T-helper 1 cell treated with Interleukin-12 subunit alpha and Interleukin-12 subunit beta and Interleukin-4 antibody, amounts not matched to agents 30 μg/mL and 1 μg/mL, for 36 hours (primary cell): ENCODE measurements around the gene CMTM7.
"Not testable (repeated sequence)": the region's sequence is repeated elsewhere in the genome, so short reads cannot be mapped to it uniquely, and the experiment has no call there.

Experiments used
- H3K27ac Mint-ChIP-seq: one replicate; pipeline ENCODE4 v1.8.0; 2021; ENCODE audit warnings: mild to moderate bottlenecking, mixed read lengths
- H3K27me3 Mint-ChIP-seq: one replicate; pipeline ENCODE4 v1.8.0; 2021; ENCODE audit warnings: low read depth, mixed read lengths
- H3K36me3 Mint-ChIP-seq: one replicate; pipeline ENCODE4 v1.8.0; 2021; ENCODE audit warnings: low read depth, mixed read lengths
- H3K4me1 Mint-ChIP-seq: one replicate; pipeline ENCODE4 v1.8.0; 2021; ENCODE audit warnings: low read depth, mixed read lengths
- H3K4me3 Mint-ChIP-seq: one replicate; pipeline ENCODE4 v1.8.0; 2021; ENCODE audit warnings: mild to moderate bottlenecking, moderate library complexity, mixed read lengths
- H3K9me3 Mint-ChIP-seq: one replicate; pipeline ENCODE4 v1.8.0; 2021; ENCODE audit warnings: mixed read lengths

CMTM7 gene

DNA sequence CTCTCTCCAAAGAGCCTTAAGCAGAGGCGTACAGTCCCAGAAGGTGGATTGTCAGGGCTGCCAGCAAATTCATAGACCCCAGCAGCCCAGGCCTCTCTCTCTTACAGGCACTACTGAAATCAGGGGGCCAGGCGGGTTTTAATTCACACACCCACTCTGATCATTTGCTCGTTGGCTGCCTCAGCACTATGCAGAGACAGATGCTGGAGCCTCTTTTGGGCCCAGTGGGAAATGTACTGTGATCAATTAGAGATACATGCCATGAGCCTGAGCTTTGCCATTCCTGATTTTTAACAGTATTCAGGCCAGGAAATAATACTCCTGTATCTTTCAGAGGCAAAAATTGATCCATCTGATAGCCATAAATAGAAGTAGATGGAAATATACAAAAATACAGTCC lies 58.0 kb downstream of the CMTM7 start:
- H3K9me3 Mint-ChIP-seq, result no peaks in the 10 kb centered on the region
- H3K27ac Mint-ChIP-seq, result no peak overlapping the region
- peaks cover 23% of the 10 kb centered on the region for H3K4me1 Mint-ChIP-seq
- peaks cover 52% of the 10 kb centered on the region for H3K36me3 Mint-ChIP-seq
- H3K4me3 Mint-ChIP-seq, result no peak overlapping the region
- H3K27me3 Mint-ChIP-seq, result no peaks in the 10 kb centered on the region

DNA sequence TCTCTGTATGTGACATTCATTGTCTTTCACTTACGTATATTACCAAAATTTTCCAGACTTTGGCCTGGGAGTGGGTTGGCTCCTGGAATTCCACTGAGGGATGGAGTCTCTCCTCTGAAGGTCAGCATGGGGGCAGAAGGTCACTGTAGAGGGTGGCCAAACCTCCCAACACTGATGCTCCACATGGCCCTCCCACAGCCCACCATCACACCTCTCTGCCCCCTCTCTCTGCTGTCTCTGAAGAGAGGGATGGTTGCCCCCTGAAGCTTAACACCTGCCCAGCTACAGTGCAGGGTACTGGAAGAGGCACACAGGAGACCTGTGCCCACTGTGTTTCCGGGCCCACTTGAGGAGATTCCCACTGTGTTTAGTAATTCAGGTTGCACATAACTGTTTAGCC lies 58.8 kb downstream of the CMTM7 start:
- Mint-ChIP-seq H3K4me3 (no peak overlapping the region), H3K27ac (no peak overlapping the region), H3K4me1 (peaks cover 28% of the 10 kb centered on the region), H3K9me3 (no peaks in the 10 kb centered on the region), H3K27me3 (no peaks in the 10 kb centered on the region), H3K36me3 (peaks cover 53% of the 10 kb centered on the region)

GRCh38 chr3:32450992-32451659 lies 59.5 kb downstream of the CMTM7 start:
- Mint-ChIP-seq H3K27me3 (no peaks in the 10 kb centered on the region), H3K4me3 (no peak overlapping the region), H3K4me1 (peaks cover 34% of the 10 kb centered on the region), H3K9me3 (no peaks in the 10 kb centered on the region), H3K27ac (no peak overlapping the region), H3K36me3 (peaks cover 52% of the 10 kb centered on the region)

DNA sequence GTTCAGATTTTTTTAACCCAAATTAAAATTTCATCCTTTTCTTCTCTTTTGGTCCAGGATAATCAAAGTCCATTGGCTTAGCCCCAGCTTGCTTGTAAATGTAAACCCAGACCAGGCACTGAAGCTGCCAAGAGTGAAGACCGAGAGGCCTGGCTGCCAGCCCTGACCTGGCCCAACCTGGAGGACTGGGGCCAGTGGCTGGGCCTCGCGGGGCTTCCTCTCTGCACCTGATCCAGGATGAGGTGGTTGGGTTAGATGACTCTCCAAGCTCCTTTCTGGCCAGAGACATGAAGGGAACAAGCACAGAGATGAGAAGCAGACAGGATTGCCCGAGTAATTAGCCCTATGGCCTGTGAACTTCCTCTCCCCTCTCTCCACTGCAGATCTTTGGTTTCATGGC lies 60.4 kb downstream of the CMTM7 start:
- peaks cover 33% of the 10 kb centered on the region for H3K4me1 Mint-ChIP-seq
- H3K27ac Mint-ChIP-seq, result no peak overlapping the region
- peaks cover 45% of the 10 kb centered on the region for H3K36me3 Mint-ChIP-seq

DNA sequence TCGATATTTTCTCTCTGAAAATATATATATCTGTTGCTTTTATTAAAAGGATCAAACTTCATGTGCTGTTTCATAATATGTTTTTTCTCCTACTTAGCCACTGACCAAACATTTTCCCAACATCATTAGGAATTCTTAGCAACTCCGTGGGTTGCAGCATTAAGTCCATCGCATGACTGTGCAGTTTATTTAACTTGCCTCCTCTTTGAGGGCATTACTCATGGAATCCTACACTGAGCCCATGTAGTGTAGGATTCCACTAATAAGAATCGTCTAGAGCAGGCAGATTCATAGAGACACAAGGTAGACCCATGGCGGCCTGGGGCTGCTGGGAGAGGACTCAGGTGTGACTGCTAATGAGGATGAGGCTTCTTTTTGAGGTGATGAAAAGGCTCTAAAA lies 61.7 kb downstream of the CMTM7 start:
- Mint-ChIP-seq H3K27me3 (no peaks in the 10 kb centered on the region), H3K27ac (no peak overlapping the region), H3K9me3 (no peaks in the 10 kb centered on the region), H3K4me3 (no peak overlapping the region), H3K4me1 (peaks cover 32% of the 10 kb centered on the region), H3K36me3 (peaks cover 38% of the 10 kb centered on the region)

More for the DNA sequence above, 60.4 kb downstream of the CMTM7 start:
- Mint-ChIP-seq H3K4me3 (no peak overlapping the region), H3K9me3 (no peaks in the 10 kb centered on the region), H3K27me3 (no peaks in the 10 kb centered on the region)

DNA sequence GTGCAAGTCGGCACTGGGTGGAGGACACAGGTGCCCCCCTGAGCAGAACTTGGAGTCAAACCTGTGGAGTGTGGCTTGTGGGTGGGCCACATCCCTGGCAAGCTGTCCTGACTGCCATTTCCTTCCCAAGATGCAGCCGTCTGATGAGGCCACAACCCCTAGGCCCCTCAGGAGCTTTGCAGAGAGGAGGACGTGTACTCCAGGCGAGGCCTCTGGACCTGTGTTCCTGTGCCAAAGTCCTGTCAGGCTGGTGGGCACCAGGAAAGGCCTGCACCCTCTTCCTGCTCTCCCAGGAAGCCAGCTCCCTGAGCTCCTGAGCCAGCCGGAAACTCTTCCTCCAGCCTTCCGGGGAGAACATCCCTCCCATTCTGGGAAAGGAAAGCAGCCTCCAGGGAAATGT lies 62.5 kb downstream of the CMTM7 start:
- peaks cover 30% of the 10 kb centered on the region for H3K4me1 Mint-ChIP-seq
- no peak overlapping the region for H3K4me3 Mint-ChIP-seq
- no peaks in the 10 kb centered on the region for H3K9me3 Mint-ChIP-seq
- peaks cover 36% of the 10 kb centered on the region for H3K36me3 Mint-ChIP-seq
- H3K27me3 Mint-ChIP-seq, result no peaks in the 10 kb centered on the region
- no peak overlapping the region for H3K27ac Mint-ChIP-seq

- Mint-ChIP-seq H3K27ac (peak overlapping the region; percentile 12), H3K36me3 (peaks cover 32% of the 10 kb centered on the region), H3K9me3 (no peaks in the 10 kb centered on the region), H3K4me1 (peaks cover 36% of the 10 kb centered on the region), H3K27me3 (no peaks in the 10 kb centered on the region), H3K4me3 (no peak overlapping the region)
These were observed 63.3 kb downstream of the CMTM7 start for GRCh38 chr3:32454731-32455608.

DNA sequence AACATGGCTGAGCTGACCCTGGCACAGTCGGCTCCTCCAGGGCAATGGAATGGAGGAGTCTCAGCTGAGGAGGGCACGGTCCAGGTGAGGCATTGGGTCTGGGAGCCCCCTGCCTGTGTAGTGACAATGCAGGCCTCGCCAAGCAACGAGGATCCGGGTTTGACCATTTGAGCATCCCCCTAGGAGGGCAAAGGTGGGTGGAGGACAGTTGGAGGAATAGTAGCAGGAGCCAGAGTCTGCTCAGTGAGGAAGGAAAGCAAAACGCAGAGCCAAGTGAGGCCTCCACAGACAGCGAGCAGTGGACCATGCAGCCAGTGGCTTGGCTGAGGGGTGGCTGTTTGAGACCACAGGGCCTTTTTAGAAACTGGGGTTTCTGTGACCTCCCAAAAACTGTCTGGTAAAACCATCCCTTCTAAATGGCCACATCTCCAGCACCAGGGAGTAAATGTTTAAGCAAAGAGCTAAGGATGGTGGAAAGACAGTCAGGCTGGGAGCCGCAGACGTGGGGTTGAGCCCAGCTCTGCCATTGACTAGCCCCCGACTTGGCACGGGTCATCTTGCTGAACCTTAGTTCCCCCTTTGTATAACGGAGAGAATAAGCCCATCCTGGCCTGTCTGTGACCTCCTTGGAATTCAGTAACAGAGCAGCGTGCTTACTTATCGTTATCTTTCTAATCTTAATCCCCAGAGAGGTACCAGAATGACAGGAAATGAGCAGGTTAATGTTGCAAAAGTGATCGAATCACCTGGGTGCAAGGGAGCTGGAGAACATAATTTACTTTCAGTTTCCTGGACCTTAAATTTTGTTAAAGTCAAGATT lies 64.2 kb downstream of the CMTM7 start:
- no peak overlapping the region for H3K4me3 Mint-ChIP-seq
- H3K4me1 Mint-ChIP-seq, result peaks cover 45% of the 10 kb centered on the region
- no peaks in the 10 kb centered on the region for H3K27me3 Mint-ChIP-seq
- H3K27ac Mint-ChIP-seq, result peak overlapping the region; percentile 12
- peaks cover 24% of the 10 kb centered on the region for H3K36me3 Mint-ChIP-seq
- no peaks in the 10 kb centered on the region for H3K9me3 Mint-ChIP-seq

GRCh38 chr3:32456429-32457130 lies 64.9 kb downstream of the CMTM7 start:
- peaks cover 22% of the 10 kb centered on the region for H3K36me3 Mint-ChIP-seq
- H3K4me3 Mint-ChIP-seq, result no peak overlapping the region
- peaks cover 47% of the 10 kb centered on the region for H3K4me1 Mint-ChIP-seq

GRCh38 chr3:32457971-32458471 lies 66.4 kb downstream of the CMTM7 start:
- H3K27ac Mint-ChIP-seq, result peak overlapping the region; percentile 96
- no peaks in the 10 kb centered on the region for H3K27me3 Mint-ChIP-seq
- peak overlapping the region; percentile 77 for H3K4me3 Mint-ChIP-seq
- H3K4me1 Mint-ChIP-seq, result peaks cover 47% of the 10 kb centered on the region
- H3K36me3 Mint-ChIP-seq, result peaks cover 19% of the 10 kb centered on the region
- no peaks in the 10 kb centered on the region for H3K9me3 Mint-ChIP-seq

More at GRCh38 chr3:32456429-32457130, 64.9 kb downstream of the CMTM7 start:
- H3K27ac Mint-ChIP-seq, result peak overlapping the region; percentile 51
- H3K27me3 Mint-ChIP-seq, result no peaks in the 10 kb centered on the region
- H3K9me3 Mint-ChIP-seq, result no peaks in the 10 kb centered on the region

GRCh38 chr3:32459450-32459849 lies 67.8 kb downstream of the CMTM7 start:
- Mint-ChIP-seq H3K4me3 (peak overlapping the region; percentile 60), H3K27ac (no peak overlapping the region), H3K36me3 (peaks cover 12% of the 10 kb centered on the region), H3K4me1 (peaks cover 47% of the 10 kb centered on the region), H3K9me3 (no peaks in the 10 kb centered on the region), H3K27me3 (no peaks in the 10 kb centered on the region)

- Mint-ChIP-seq H3K9me3 (no peaks in the 10 kb centered on the region), H3K36me3 (peaks cover 5% of the 10 kb centered on the region), H3K4me1 (peaks cover 43% of the 10 kb centered on the region), H3K4me3 (peak overlapping the region; percentile 82), H3K27ac (no peak overlapping the region), H3K27me3 (no peaks in the 10 kb centered on the region)
These were observed 68.5 kb downstream of the CMTM7 start for GRCh38 chr3:32460031-32460749.

DNA sequence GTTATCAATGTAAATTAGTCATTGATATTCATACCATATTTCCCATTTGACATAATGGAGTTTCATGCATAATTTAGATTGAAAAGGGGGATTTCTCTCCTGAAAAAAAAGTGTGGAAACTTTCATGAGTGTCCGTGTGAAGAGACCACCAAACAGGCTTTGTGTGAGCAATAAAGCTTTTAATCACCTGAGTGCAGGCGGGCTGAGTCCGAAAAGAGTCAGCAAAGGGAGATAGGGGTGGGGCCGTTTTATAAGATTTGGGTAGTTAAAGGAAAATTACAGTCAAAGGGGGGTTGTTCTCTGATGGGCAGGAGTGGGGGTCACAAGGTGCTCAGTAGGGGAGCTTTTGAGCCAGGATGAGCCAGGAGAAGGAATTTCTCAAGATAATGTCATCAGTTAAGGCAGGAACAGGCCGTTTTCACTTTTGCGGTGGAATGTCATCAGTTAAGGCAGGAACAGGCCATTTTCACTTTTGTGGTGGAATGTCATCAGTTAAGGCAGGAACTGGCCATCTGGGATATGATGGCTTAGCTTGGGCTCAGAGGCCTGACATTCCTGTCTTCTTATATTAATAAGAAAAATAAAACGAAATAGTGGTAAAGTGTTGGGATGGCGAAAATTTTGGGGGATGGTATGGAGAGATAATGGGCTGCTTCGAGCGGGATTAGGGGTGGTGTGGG lies 69.3 kb downstream of the CMTM7 start:
- H3K4me1 Mint-ChIP-seq, result peaks cover 35% of the 10 kb centered on the region
- not testable (repeated sequence) for H3K27ac Mint-ChIP-seq, H3K36me3 Mint-ChIP-seq, H3K27me3 Mint-ChIP-seq, H3K9me3 Mint-ChIP-seq
- peak overlapping the region; percentile 82 for H3K4me3 Mint-ChIP-seq
